Measurements from ENCODE around the gene TMEM181.
"Not testable (repeated sequence)": the region's sequence is repeated elsewhere in the genome, so short reads cannot be mapped to it uniquely, and the experiment has no call there.

DNA sequence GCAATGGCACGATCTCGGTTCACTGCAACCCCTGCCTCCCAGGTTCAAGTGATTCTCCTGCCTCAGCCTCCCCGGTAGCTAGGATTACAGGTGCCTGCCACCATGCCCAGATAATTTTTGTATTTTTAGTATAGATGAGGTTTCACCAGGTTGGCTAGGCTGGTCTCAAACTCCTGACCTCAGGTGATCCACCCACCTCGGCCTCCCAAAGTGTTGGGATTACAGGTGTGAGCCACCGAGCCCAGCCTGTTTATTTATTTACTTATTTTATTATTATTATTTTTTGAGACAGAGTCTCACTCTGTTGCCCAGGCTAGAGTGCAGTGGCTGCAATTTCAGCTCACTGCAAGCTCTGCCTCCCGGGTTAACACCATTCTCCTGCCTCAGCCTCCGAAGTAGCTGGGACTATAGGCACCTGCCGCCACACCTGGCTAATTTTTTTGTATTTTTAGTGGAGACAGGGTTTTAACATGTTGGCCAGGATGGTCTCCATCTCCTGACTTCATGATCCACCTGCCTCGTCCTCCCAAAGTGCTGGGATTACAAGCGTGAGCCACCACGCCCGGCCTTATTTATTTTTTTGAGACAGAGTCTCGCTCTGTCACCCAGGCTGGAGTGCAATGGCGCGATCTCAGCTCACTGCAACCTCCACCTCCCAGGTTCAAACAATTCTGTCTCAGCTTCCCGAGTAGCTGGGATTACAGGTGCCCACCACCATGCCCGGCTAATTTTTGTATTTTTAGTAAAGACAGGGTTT is 92.3 kb downstream of the TMEM181 start:
- TF ChIP-seq, protein P1, sequence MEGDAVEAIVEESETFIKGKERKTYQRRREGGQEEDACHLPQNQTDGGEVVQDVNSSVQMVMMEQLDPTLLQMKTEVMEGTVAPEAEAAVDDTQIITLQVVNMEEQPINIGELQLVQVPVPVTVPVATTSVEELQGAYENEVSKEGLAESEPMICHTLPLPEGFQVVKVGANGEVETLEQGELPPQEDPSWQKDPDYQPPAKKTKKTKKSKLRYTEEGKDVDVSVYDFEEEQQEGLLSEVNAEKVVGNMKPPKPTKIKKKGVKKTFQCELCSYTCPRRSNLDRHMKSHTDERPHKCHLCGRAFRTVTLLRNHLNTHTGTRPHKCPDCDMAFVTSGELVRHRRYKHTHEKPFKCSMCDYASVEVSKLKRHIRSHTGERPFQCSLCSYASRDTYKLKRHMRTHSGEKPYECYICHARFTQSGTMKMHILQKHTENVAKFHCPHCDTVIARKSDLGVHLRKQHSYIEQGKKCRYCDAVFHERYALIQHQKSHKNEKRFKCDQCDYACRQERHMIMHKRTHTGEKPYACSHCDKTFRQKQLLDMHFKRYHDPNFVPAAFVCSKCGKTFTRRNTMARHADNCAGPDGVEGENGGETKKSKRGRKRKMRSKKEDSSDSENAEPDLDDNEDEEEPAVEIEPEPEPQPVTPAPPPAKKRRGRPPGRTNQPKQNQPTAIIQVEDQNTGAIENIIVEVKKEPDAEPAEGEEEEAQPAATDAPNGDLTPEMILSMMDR (IDR thresholded peaks at IDR 0.05; ENCODE audit: low read depth, low read length) = not testable (repeated sequence)
- TF ChIP-seq EZH2phosphoT487 (IDR thresholded peaks at IDR 0.05; ENCODE audit: low read depth) = not testable (repeated sequence)

Measured in OCI-LY3 (cell line).